GM12878 (cell line): ENCODE data around the gene PGLYRP4. TPM values are rescaled to one million over a fixed set of nuclear protein-coding genes. Genes with fewer than 3 reads are reported as not detected.

Experiments
- ATAC-seq: fragments of 200-7000 bp; cut with Tn5 transposase; 3 replicates; pipeline ENCODE4 v1.9.1; 2020; ENCODE audit warnings: mild to moderate bottlenecking, moderate library complexity
- BruUV-seq: library from RNA; stranded (reverse); fragments of 400-500 nt; replicated peaks from 2 replicates; lab custom pipeline; 2021; lab: Mats Ljungman, UMichigan
- CTCF ChIA-PET: fragments of 300-600 bp; sonication (Branson Sonifier 250); formaldehyde crosslinking; extraction: SDS; loops from one replicate; lab custom pipeline; 2021; ENCODE audit warnings: inconsistent platforms; lab: Yijun Ruan, JAX
- POLR2A ChIA-PET: fragments of 350-600 bp; formaldehyde crosslinking; extraction: SDS; loops from one replicate; lab custom pipeline; 2021; ENCODE audit warnings: inconsistent platforms; lab: Charles Lee
- RAD21 ChIA-PET: fragments of 300-600 bp; sonication (Branson Sonifier 250); formaldehyde crosslinking; loops from one replicate; lab custom pipeline; 2023; ENCODE audit warnings: antibody characterized with exemption; ENCODE audit not compliant: unreplicated experiment; lab: Charles Lee
- SMC1A ChIA-PET: fragments of 300-600 bp; sonication (Branson Sonifier 250); formaldehyde crosslinking; loops from one replicate; lab custom pipeline; 2023; ENCODE audit not compliant: unreplicated experiment, uncharacterized antibody; lab: Charles Lee
- DNase-seq: peaks from one replicate; pipeline ENCODE4 v3.0.0-alpha.2; 2011; ENCODE audit warnings: low read depth, low spot score
- FAIRE-seq: peaks from 3 replicates; lab custom pipeline; 2011; peaks lifted over from hg19 to GRCh38; lab: Jason Lieb, UNC
- H2AFZ ChIP-seq: 2 replicates; pipeline ENCODE4 v1.6.0; 2011; ENCODE audit warnings: low read depth, low read length, control low read depth; ENCODE audit not compliant: control insufficient read depth
- H3K27ac ChIP-seq: 2 replicates; pipeline ENCODE4 v1.5.1; 2011; ENCODE audit warnings: control low read depth; ENCODE audit not compliant: control insufficient read depth, insufficient read depth
- H3K27me3 ChIP-seq, 2 experiments: replicated peaks in 1 of 2; 2 replicates each; pipeline versions ENCODE4 v1.6.0 to v1.6.1; 2011; ENCODE audit warnings: low read length in 1 of 2; ENCODE audit not compliant: control insufficient read depth in 2 of 2, insufficient read depth in 2 of 2
- H3K36me3 ChIP-seq, 2 experiments: 2 replicates each; pipeline ENCODE4 v1.5.1; 2011; ENCODE audit warnings: low read length in 1 of 2; ENCODE audit not compliant: control insufficient read depth in 2 of 2, insufficient read depth in 2 of 2
- H3K4me1 ChIP-seq: 2 replicates; pipeline ENCODE4 v1.6.1; 2011; ENCODE audit warnings: mild to moderate bottlenecking, low read length, moderate library complexity, mixed read lengths; ENCODE audit not compliant: control insufficient read depth, insufficient read depth
- H3K4me2 ChIP-seq: 2 replicates; pipeline ENCODE4 v1.6.0; 2011; ENCODE audit warnings: control low read depth; ENCODE audit not compliant: control insufficient read depth, insufficient read depth
- H3K4me3 ChIP-seq: fragments of 200-600 bp; sonication (generic); 2 replicates; pipeline ENCODE4 v1.5.1; 2016
- H3K79me2 ChIP-seq: 2 replicates; pipeline ENCODE4 v1.6.0; 2011; ENCODE audit warnings: low read length; ENCODE audit not compliant: control insufficient read depth, insufficient read depth
- H3K9ac ChIP-seq: 2 replicates; pipeline ENCODE4 v1.8.0; 2011; ENCODE audit warnings: low read length, control low read depth, mixed read lengths; ENCODE audit not compliant: control insufficient read depth, insufficient read depth
- H3K9me3 ChIP-seq: replicated peaks from 3 replicates; pipeline ENCODE4 v1.5.1; 2011; ENCODE audit warnings: mild to moderate bottlenecking, low read length; ENCODE audit not compliant: control insufficient read depth, insufficient read depth
- H4K20me1 ChIP-seq: 2 replicates; pipeline ENCODE4 v1.6.0; 2011; ENCODE audit not compliant: control insufficient read depth, insufficient read depth
- CHD4 ChIP-seq: fragments of 200-600 bp; sonication (generic); IDR thresholded peaks from 2 replicates; pipeline ENCODE4 v1.6.1; 2016; ENCODE audit warnings: mild to moderate bottlenecking
- CREM ChIP-seq: IDR thresholded peaks from 2 replicates; pipeline ENCODE4 v1.6.1; 2014; ENCODE audit warnings: antibody characterized with exemption, low read depth
- EGR1 ChIP-seq, 2 experiments: IDR thresholded peaks; 1 replicate in 1 of 2; 2 replicates in 1 of 2; pipeline ENCODE4 v1.6.1; 2011 to 2012; ENCODE audit warnings: low read depth in 2 of 2, low read length in 2 of 2, borderline replicate concordance in 1 of 2, mild to moderate bottlenecking in 1 of 2, moderate library complexity in 1 of 2
- ESRRA ChIP-seq: IDR thresholded peaks from 2 replicates; pipeline ENCODE4 v1.6.1; 2012; ENCODE audit warnings: mild to moderate bottlenecking, low read length, improper control_type of control experiment
- JUNB ChIP-seq: IDR thresholded peaks from 2 replicates; pipeline ENCODE4 v1.6.1; 2016; ENCODE audit warnings: antibody characterized with exemption, mild to moderate bottlenecking
- JUND ChIP-seq: IDR thresholded peaks from 2 replicates; pipeline ENCODE4 v1.6.1; 2012; ENCODE audit warnings: low read depth, mild to moderate bottlenecking, low read length, improper control_type of control experiment, moderate library complexity
- MXI1 ChIP-seq: fragments of 150-350 bp; IDR thresholded peaks from 2 replicates; pipeline ENCODE4 v1.6.1; 2011; ENCODE audit warnings: low read depth, mild to moderate bottlenecking, inconsistent platforms, low read length, improper control_type of control experiment
- POLR2AphosphoS2 ChIP-seq: IDR thresholded peaks from 2 replicates; pipeline ENCODE4 v1.6.1; 2011; ENCODE audit warnings: low read depth, mild to moderate bottlenecking, low read length, improper control_type of control experiment, moderate library complexity
- POLR2AphosphoS5 ChIP-seq: IDR thresholded peaks from 2 replicates; pipeline ENCODE4 v1.6.1; 2011; ENCODE audit warnings: mild to moderate bottlenecking, low read length, inconsistent platforms
- RBBP5 ChIP-seq: fragments of 200-600 bp; sonication (generic); conservative IDR thresholded peaks from 2 replicates; pipeline ENCODE4 v1.6.1; 2016
- SRF ChIP-seq, 2 experiments: IDR thresholded peaks; 2 replicates each; pipeline ENCODE4 v1.6.1; 2011; ENCODE audit warnings: low read depth in 2 of 2, low read length in 2 of 2, mild to moderate bottlenecking in 1 of 2, moderate library complexity in 1 of 2
- TCF12 ChIP-seq: IDR thresholded peaks from 2 replicates; pipeline ENCODE4 v1.6.1; 2011; ENCODE audit warnings: low read depth, mild to moderate bottlenecking, low read length
- YBX1 ChIP-seq: fragments of 450-650 bp; IDR thresholded peaks from 2 replicates; pipeline ENCODE4 v1.6.1; 2016; ENCODE audit warnings: antibody characterized with exemption
- ZNF24 ChIP-seq: fragments of 450-650 bp; IDR thresholded peaks from 2 replicates; pipeline ENCODE4 v1.6.1; 2017; ENCODE audit warnings: antibody characterized with exemption, mild to moderate bottlenecking
- WGBS: methylation state at CpG from one replicate; pipeline ENCODE4 v1.1.6; 2016; ENCODE audit warnings: low lambda C conversion rate; ENCODE audit not compliant: insufficient replicate concordance, insufficient coverage; ENCODE audit errors: missing lambda C conversion rate; 5-methylcytosine and 5-hydroxymethylcytosine counted together
- in situ Hi-C: fragments of 300-500 bp; cut with MboI; formaldehyde crosslinking; loops from 9 replicates; pipeline ENCODE4 v1.14.3; 2018; ENCODE audit warnings: mixed read lengths
- intact Hi-C: fragments of 100-400 bp; cut with micrococcal nuclease; formaldehyde crosslinking; loops from one replicate; pipeline ENCODE4 v1.14.2; 2022; ENCODE audit not compliant: unreplicated experiment
- polyA plus RNA-seq, 11 experiments: library from polyadenylated mRNA; depleted of rRNA in 4 of 11; unstranded in 6 of 11; stranded (reverse) in 5 of 11; fragments of >200 nt; fragmentation: Nextera tagmentation in 4 of 11; fragmentation: Illumina TruSeq in 1 of 11; extraction: Ambion mirVana in 4 of 11; extraction: Trizol in 1 of 11; gene quantifications; 1 replicate in 1 of 11; 2 replicates in 10 of 11; pipeline versions ENCODE4 v1.2.1 to v1.2.3, GENCODE V29; 2011 to 2016; ENCODE audit warnings: inconsistent platforms in 2 of 11, missing spikeins in 2 of 11, low read depth in 1 of 11
- total RNA-seq, 4 experiments: library from RNA; depleted of rRNA in 3 of 4; stranded (reverse); fragments of >200 nt in 3 of 4; fragmentation: Illumina TruSeq in 1 of 4; extraction: Trizol in 1 of 4; gene quantifications; 2 replicates each; pipeline versions ENCODE4 v1.2.1 to v1.2.3, GENCODE V29; 2013 to 2021
- TF ChIP-seq, protein P1 (sequence below): fragments of 450-650 bp; IDR thresholded peaks from 2 replicates; pipeline ENCODE4 v1.6.1; 2018; ENCODE audit warnings: borderline replicate concordance, mild to moderate bottlenecking; ENCODE audit not compliant: partially characterized antibody
- TF ChIP-seq, protein P2 (sequence below): fragments of 450-650 bp; IDR thresholded peaks from 2 replicates; pipeline ENCODE4 v1.6.1; 2017; ENCODE audit warnings: mild to moderate bottlenecking, moderate library complexity

Gene PGLYRP4
- total and polyA plus RNA-seq, 10 of the 15 experiments (the other 5 are each of a cell fraction or from before 2014, with no cell fraction given) = 0.22 to 3.0 (median 0.44) TPM

DNA sequence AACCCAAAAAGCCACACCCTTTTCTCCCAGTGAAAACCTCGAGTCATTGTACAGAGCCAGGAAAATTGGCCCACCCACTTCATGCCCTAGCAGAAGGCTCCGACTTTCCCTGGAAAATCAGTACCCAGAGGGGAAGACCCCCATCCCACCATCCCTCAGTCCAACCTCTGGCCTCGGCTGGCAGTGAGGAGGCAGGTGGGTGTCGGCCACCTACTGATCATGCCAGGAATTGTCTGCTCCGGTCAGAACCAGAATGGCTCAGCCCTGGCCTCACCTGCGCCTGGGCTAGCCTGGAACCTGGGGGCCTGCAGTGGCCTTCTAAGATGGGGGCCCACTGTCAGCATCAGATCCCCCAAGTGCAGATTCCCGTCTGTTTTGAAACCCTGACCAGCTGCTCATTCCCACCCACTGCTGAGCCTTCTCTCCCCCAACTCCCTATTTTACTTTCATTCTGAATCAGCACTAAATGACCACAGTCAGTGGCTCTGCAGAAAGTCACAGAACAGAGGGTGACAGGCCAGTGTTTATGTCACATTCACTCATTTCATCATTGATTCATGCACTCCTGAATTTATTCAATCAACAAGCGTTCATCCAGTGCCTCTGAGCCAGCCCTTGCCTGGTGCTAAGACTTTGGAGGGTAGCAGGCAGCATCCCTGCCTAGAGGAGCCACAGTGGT lies 6.0 kb upstream of the PGLYRP4 start:
- SMC1A ChIA-PET = interaction anchor here (0.8 to 6.2 kb wide), 9 partner anchors 9 to 218 kb away, joined by 3 to 106 read pairs (median 4); no protein-coding TSS in a partner anchor
- RAD21 ChIA-PET = interaction anchor here (0.6 to 8.4 kb wide), 9 partner anchors 7 to 213 kb away, joined by 3 to 94 read pairs (median 5); partner anchors contain the start of gene PGLYRP3
- in situ Hi-C loops (loop anchor here (5.0 kb wide), 1 partner anchor 143 kb away; no protein-coding TSS in a partner anchor), intact Hi-C loops (loop anchor here (1.0 kb wide), 1 partner anchor 50 kb away; no protein-coding TSS in a partner anchor)
- Histone ChIP-seq H3K4me2 (no peak overlapping the region), H3K27ac (no peak overlapping the region), H4K20me1 (no peaks in the 10 kb centered on the region), H3K4me1 (peaks cover 9% of the 10 kb centered on the region), H3K27me3 (no peaks in the 10 kb centered on the region), H3K4me3 (no peak overlapping the region), H3K9me3 (no peaks in the 10 kb centered on the region), H3K36me3 (no peaks in the 10 kb centered on the region), H2AFZ (no peak overlapping the region), H3K9ac (no peak overlapping the region), H3K79me2 (no peaks in the 10 kb centered on the region)
- no TSS peak for BruUV-seq
- WGBS = 16% methylated on average over 8 of the region's 8 CpGs
- DNase-seq (no peak), FAIRE-seq (no peak), ATAC-seq (peak; percentile 39)
- POLR2A ChIA-PET = no interaction called here
- CTCF ChIA-PET = interaction anchor here (0.7 to 8.6 kb wide), 35 partner anchors 7 to 218 kb away, joined by 3 to 326 read pairs (median 5); partner anchors contain the start of gene PGLYRP3
- TF ChIP-seq, protein P1, sequence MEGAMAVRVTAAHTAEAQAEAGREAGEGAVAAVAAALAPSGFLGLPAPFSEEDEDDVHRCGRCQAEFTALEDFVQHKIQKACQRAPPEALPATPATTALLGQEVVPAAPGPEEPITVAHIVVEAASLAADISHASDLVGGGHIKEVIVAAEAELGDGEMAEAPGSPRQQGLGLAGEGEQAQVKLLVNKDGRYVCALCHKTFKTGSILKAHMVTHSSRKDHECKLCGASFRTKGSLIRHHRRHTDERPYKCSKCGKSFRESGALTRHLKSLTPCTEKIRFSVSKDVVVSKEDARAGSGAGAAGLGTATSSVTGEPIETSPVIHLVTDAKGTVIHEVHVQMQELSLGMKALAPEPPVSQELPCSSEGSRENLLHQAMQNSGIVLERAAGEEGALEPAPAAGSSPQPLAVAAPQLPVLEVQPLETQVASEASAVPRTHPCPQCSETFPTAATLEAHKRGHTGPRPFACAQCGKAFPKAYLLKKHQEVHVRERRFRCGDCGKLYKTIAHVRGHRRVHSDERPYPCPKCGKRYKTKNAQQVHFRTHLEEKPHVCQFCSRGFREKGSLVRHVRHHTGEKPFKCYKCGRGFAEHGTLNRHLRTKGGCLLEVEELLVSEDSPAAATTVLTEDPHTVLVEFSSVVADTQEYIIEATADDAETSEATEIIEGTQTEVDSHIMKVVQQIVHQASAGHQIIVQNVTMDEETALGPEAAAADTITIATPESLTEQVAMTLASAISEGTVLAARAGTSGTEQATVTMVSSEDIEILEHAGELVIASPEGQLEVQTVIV = no peak
- TF ChIP-seq JUNB (peak; percentile 66), CREM (no peak), POLR2AphosphoS2 (no peak), MXI1 (no peak), POLR2AphosphoS5 (no peak), SRF (IDR thresholded peaks at IDR 0.05; ENCODE audit: low read depth in 2 of 2, low read length in 2 of 2) (no peak), RBBP5 (no peak), CHD4 (no peak), JUND (peak; percentile 52; the same call in 1 of the 2 replicates), YBX1 (no peak), ESRRA (no peak), ZNF24 (0 out of 2 replicates have a peak, but pooled peaks have one; percentile 53), EGR1 (IDR thresholded peaks at IDR 0.05; ENCODE audit: borderline replicate concordance in 1 of 2, low read depth in 2 of 2, low read length in 2 of 2) (no peak), TCF12 (0 out of 2 replicates have a peak, but pooled peaks have one; percentile 55)
- TF ChIP-seq, protein P2, sequence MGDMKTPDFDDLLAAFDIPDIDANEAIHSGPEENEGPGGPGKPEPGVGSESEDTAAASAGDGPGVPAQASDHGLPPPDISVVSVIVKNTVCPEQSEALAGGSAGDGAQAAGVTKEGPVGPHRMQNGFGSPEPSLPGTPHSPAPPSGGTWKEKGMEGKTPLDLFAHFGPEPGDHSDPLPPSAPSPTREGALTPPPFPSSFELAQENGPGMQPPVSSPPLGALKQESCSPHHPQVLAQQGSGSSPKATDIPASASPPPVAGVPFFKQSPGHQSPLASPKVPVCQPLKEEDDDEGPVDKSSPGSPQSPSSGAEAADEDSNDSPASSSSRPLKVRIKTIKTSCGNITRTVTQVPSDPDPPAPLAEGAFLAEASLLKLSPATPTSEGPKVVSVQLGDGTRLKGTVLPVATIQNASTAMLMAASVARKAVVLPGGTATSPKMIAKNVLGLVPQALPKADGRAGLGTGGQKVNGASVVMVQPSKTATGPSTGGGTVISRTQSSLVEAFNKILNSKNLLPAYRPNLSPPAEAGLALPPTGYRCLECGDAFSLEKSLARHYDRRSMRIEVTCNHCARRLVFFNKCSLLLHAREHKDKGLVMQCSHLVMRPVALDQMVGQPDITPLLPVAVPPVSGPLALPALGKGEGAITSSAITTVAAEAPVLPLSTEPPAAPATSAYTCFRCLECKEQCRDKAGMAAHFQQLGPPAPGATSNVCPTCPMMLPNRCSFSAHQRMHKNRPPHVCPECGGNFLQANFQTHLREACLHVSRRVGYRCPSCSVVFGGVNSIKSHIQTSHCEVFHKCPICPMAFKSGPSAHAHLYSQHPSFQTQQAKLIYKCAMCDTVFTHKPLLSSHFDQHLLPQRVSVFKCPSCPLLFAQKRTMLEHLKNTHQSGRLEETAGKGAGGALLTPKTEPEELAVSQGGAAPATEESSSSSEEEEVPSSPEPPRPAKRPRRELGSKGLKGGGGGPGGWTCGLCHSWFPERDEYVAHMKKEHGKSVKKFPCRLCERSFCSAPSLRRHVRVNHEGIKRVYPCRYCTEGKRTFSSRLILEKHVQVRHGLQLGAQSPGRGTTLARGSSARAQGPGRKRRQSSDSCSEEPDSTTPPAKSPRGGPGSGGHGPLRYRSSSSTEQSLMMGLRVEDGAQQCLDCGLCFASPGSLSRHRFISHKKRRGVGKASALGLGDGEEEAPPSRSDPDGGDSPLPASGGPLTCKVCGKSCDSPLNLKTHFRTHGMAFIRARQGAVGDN = no peak
